ENCODE results near the gene CDKL1. TPM values are rescaled to one million over a fixed set of nuclear protein-coding genes. Genes with fewer than 3 reads are reported as not detected.

Gene CDKL1
- total and polyA plus RNA-seq, 2 of the 13 experiments (the other 11 are each of a cell fraction or from before 2014, with no cell fraction given), result 4.4 to 5.1 TPM

- TF ChIP-seq PAXIP1 (CRISPR knock-in tag; conservative IDR thresholded peaks at IDR 0.05) (peak; percentile 31; the same call in 1 of the 2 replicates), ZNF460 (CRISPR knock-in tag; IDR thresholded peaks at IDR 0.05; ENCODE audit: borderline replicate concordance) (peak; percentile 93), ZNF687 (CRISPR knock-in tag; IDR thresholded peaks at IDR 0.05) (0 out of 2 replicates have a peak, but pooled peaks have one; percentile 22), HDAC1 (CRISPR knock-in tag; IDR thresholded peaks at IDR 0.05) (peak; percentile 55; the same call in 1 of the 2 replicates), ZNF281 (CRISPR knock-in tag; IDR thresholded peaks at IDR 0.05; ENCODE audit: borderline replicate concordance) (no peak), RERE (CRISPR knock-in tag; IDR thresholded peaks at IDR 0.05; ENCODE audit: low read depth) (0 out of 2 replicates have a peak, but pooled peaks have one; percentile 55), ZNF7 (CRISPR knock-in tag; IDR thresholded peaks at IDR 0.05) (peak; percentile 97), HNRNPUL1 (IDR thresholded peaks at IDR 0.05; ENCODE audit: low read depth, low read length) (0 out of 2 replicates have a peak, but pooled peaks have one; percentile 65), ZNF121 (CRISPR knock-in tag; IDR thresholded peaks at IDR 0.05) (no peak), ZMYM2 (CRISPR knock-in tag; IDR thresholded peaks at IDR 0.05) (peak; percentile 88)
Measured at GRCh38 chr14:50381823-50382287, 14.8 kb downstream of the CDKL1 start (continued).
